Esophagus squamous epithelium (tissue), 4 donors: ENCODE measurements around the gene IL1R2.
A peak's percentile ranks its signal among the peaks of the same experiment; 100 is the strongest.

Experiments used
- CTCF ChIP-seq, 6 experiments: fragments of 450-650 bp in 4 of 6; fragments of 200-600 bp in 2 of 6; sonication (generic) in 2 of 6; IDR thresholded peaks; one replicate each; pipeline ENCODE4 v1.5.1; 2016 to 2019; ENCODE audit warnings: antibody characterized with exemption in 6 of 6, mild to moderate bottlenecking in 4 of 6, moderate library complexity in 4 of 6
- POLR2A ChIP-seq, 4 donors: fragments of 450-650 bp; IDR thresholded peaks; one replicate each; pipeline ENCODE4 v1.6.1; 2017; ENCODE audit warnings: antibody characterized with exemption in 4 of 4, mild to moderate bottlenecking in 4 of 4, moderate library complexity in 3 of 4

GRCh38 chr2:102020596-102021170 lies 28.9 kb downstream of the IL1R2 start:
- TF ChIP-seq POLR2A (IDR thresholded peaks at IDR 0.05) = no peak
- peak; percentile 94 to 99 (median 98) for TF ChIP-seq CTCF (IDR thresholded peaks at IDR 0.05)
